GM19455 (cell line): Measurements from ENCODE around the gene RER1.

Experiments
- ATAC-seq: cut with Tn5 transposase; IDR thresholded peaks from one replicate; pipeline ENCODE4 v1.9.1; 2021; ENCODE audit not compliant: unreplicated experiment

Gene RER1

GRCh38 chr1:2405588-2406295 lies 14.1 kb downstream of the RER1 start:
- ATAC-seq, result no peak

GRCh38 chr1:2406451-2407041 lies 14.9 kb downstream of the RER1 start:
- ATAC-seq, result no peak

GRCh38 chr1:2407166-2407990 lies 15.7 kb downstream of the RER1 start:
- ATAC-seq, result no peak

- no peak for ATAC-seq
Measured at GRCh38 chr1:2407991-2408275, 16.3 kb downstream of the RER1 start.

GRCh38 chr1:2408456-2408855 lies 16.8 kb downstream of the RER1 start:
- no peak for ATAC-seq

GRCh38 chr1:2408859-2409276 lies 17.2 kb downstream of the RER1 start:
- no peak for ATAC-seq

- ATAC-seq, result no peak
Measured at GRCh38 chr1:2409745-2410144, 18.1 kb downstream of the RER1 start.

- ATAC-seq, result peak; percentile 29
Measured at GRCh38 chr1:2411801-2412394, 20.3 kb downstream of the RER1 start.

GRCh38 chr1:2412395-2412772 lies 20.7 kb downstream of the RER1 start, which contains the start of gene PEX10:
Gene PEX10, minus strand, starts transcription at chr1:2412564. Its CDS starts 62 bp downstream, at chr1:2412502.
- peak; percentile 73 for ATAC-seq

- ATAC-seq, result peak; percentile 32
Measured at GRCh38 chr1:2412773-2413494, 21.3 kb downstream of the RER1 start.

GRCh38 chr1:2413495-2414296 lies 22.1 kb downstream of the RER1 start:
- ATAC-seq, result no peak

- ATAC-seq, result no peak
Measured at GRCh38 chr1:2414297-2414958, 22.8 kb downstream of the RER1 start.

- ATAC-seq, result no peak
Measured at GRCh38 chr1:2415337-2415736, 23.7 kb downstream of the RER1 start.

GRCh38 chr1:2415801-2416208 lies 24.2 kb downstream of the RER1 start:
- ATAC-seq, result no peak

- ATAC-seq, result no peak
Measured at GRCh38 chr1:2416403-2416802, 24.8 kb downstream of the RER1 start.

GRCh38 chr1:2417083-2417832 lies 25.6 kb downstream of the RER1 start:
- no peak for ATAC-seq

- no peak for ATAC-seq
Measured at GRCh38 chr1:2417833-2418225, 26.2 kb downstream of the RER1 start.

GRCh38 chr1:2418791-2419320 lies 27.2 kb downstream of the RER1 start:
- no peak for ATAC-seq

- ATAC-seq, result no peak
Measured at GRCh38 chr1:2419416-2419815, 27.8 kb downstream of the RER1 start.
